AG04450 (cell line): Measurements from ENCODE around the gene CARD6. TPM values are rescaled to one million over a fixed set of nuclear protein-coding genes. Genes with fewer than 3 reads are reported as not detected.

Source experiments
- CTCF ChIA-PET: fragments of 300-600, 350-600 bp; formaldehyde crosslinking; extraction: SDS; loops from one replicate; lab custom pipeline; 2022; ENCODE audit warnings: antibody characterized with exemption, inconsistent platforms; lab: Charles Lee
- POLR2A ChIA-PET: fragments of 350-600 bp; formaldehyde crosslinking; extraction: SDS; loops from one replicate; lab custom pipeline; 2021; ENCODE audit warnings: antibody characterized with exemption, inconsistent platforms; lab: Yijun Ruan, JAX
- DNase-seq: peaks from one replicate; pipeline ENCODE4 v3.0.0-alpha.2; 2011; ENCODE audit warnings: low read depth, low spot score
- H3K27ac ChIP-seq: one replicate; pipeline ENCODE4 v1.5.1; 2012; ENCODE audit warnings: low read depth, low read length, control low read depth
- H3K27me3 ChIP-seq: one replicate; pipeline ENCODE4 v1.6.0; 2012; ENCODE audit warnings: low read length; ENCODE audit not compliant: control insufficient read depth, insufficient read depth
- H3K4me3 ChIP-seq: 2 replicates; pipeline ENCODE4 v1.5.1; 2011; ENCODE audit warnings: mild to moderate bottlenecking, low read depth, low read length, control low read depth
- H3K9me3 ChIP-seq: 2 replicates; pipeline ENCODE4 v1.5.1; 2012; ENCODE audit warnings: low read length; ENCODE audit not compliant: control insufficient read depth, insufficient read depth
- CTCF ChIP-seq: IDR thresholded peaks from 2 replicates; pipeline ENCODE4 v1.5.1; 2011; ENCODE audit warnings: low read depth, low read length, control low read depth, inconsistent platforms
- polyA plus RNA-seq: library from polyadenylated mRNA; depleted of rRNA; stranded (reverse); fragments of >200 nt; gene quantifications from 2 replicates; pipeline ENCODE4 v1.2.3, GENCODE V29; 2011; rRNA removed
- small RNA-seq: library from RNA; depleted of rRNA; stranded (forward); fragments of <200 nt; gene quantifications from one replicate; pipeline ENCODE3, GENCODE V24; 2012; ENCODE audit warnings: low read depth; ENCODE audit not compliant: insufficient read length

Gene CARD6
- polyA plus RNA-seq, 1 experiment: 4.2 TPM

DNA sequence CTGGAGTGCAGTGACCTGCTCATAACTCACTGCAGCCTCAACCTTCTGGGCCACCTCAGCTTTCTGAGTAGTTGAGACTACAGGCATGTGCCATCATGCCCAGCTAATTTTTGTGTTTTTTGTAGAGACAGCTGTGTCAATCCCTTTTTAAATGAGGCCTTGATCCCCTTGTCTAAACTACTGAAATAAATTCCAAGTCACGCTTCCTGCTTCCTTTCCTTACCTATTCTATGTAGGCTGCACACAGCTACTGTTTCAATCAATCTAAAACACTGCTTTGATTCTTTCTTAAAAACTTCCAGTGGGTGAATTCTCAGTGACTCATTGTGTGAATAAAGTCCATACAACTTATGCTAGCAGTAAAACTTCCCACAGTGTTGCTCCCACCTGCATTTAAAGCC, 65.2 kb downstream of the CARD6 start:
- Histone ChIP-seq H3K9me3 (no peaks in the 10 kb centered on the region), H3K4me3 (no peak overlapping the region), H3K27me3 (no peaks in the 10 kb centered on the region), H3K27ac (no peak overlapping the region)
- POLR2A ChIA-PET: no interaction called here
- CTCF ChIA-PET: interaction anchor here (0.5 to 2.3 kb wide), 4 partner anchors 9 to 801 kb away, joined by 3 to 21 read pairs (median 4); no protein-coding TSS in a partner anchor
- no peak for TF ChIP-seq CTCF
- DNase-seq: no peak

- no peaks in the 10 kb centered on the region for H3K27me3 ChIP-seq
- no peak for TF ChIP-seq CTCF
- ChIA-PET POLR2A (no interaction called here), CTCF (no interaction called here)
- H3K9me3 ChIP-seq: no peaks in the 10 kb centered on the region
- no peak within 1 kb of the TSS for H3K27ac ChIP-seq
- H3K4me3 ChIP-seq: no peak within 1 kb of the TSS
- no peak for DNase-seq
Measured at GRCh38 chr5:40909264-40909663, 68.1 kb downstream of the CARD6 start, which contains the start of gene C7. C7 (plus strand) TSS chr5:40909497; CDS start chr5:40909611, 114 bp downstream.

DNA sequence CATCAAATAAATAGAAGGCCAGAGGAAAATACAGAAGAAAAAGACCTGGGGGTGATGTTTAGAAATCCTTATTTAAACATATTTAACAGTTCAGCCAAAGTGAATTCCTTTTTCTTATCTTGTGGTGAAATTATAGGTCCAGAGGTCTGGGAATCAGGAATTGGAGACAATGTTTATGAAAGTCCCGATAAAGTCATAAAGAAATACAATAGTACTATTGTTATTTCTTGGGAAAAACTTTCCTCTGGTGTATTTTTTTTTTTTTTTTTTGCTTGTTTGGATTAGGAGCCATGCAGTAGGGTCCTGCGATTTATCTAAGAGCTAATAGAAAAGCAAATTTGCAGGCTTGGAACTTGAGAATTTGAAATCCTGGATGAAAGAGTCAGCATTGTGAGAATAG, 68.6 kb downstream of the CARD6 start:
- no peak for TF ChIP-seq CTCF
- no peaks in the 10 kb centered on the region for H3K27me3 ChIP-seq
- no peaks in the 10 kb centered on the region for H3K9me3 ChIP-seq
- H3K27ac ChIP-seq: no peak overlapping the region
- ChIA-PET CTCF (interaction anchor here (0.6 to 1.4 kb wide), 2 partner anchors 279 to 360 kb away, joined by 3 read pairs; no protein-coding TSS in a partner anchor), POLR2A (no interaction called here)
- DNase-seq: no peak
- no peak overlapping the region for H3K4me3 ChIP-seq

Small RNA genes lying within 50 kb of the gene (small RNA-seq; reads per million reads assigned to genes)
- gene SNORD72: 108 reads per million, percentile 89 among the genes with 10 or more reads in this experiment

Other genes starting within 250 kb of the CARD6 start
- 6.2 and 6.8 TPM in 2 replicates for gene PTGER4, start 161.5 kb upstream of the CARD6 start, polyA plus RNA-seq
- 9.2 and 12.4 TPM in 2 replicates for gene TTC33, start 85.4 kb upstream of the CARD6 start, polyA plus RNA-seq
- gene PRKAA1, start 43.0 kb upstream of the CARD6 start, polyA plus RNA-seq: 79.1 and 107 TPM in 2 replicates
- 4,632 and 5,076 TPM in 2 replicates for gene RPL37, start 6.1 kb upstream of the CARD6 start, polyA plus RNA-seq
- gene C7, start 68.1 kb downstream of the CARD6 start, polyA plus RNA-seq: 14.4 and 17.1 TPM in 2 replicates
- not detected in 2 replicates for gene MROH2B, start 230.0 kb downstream of the CARD6 start, polyA plus RNA-seq